SU-DHL-6 (cell line): ENCODE measurements around the gene PDZRN3.

ENCODE experiments used
- CTCF ChIP-seq: fragments of 200-600 bp; sonication (generic); IDR thresholded peaks from one replicate; pipeline ENCODE4 v1.5.1; 2017; ENCODE audit warnings: antibody characterized with exemption, mild to moderate bottlenecking, low read length, moderate library complexity; ENCODE audit not compliant: insufficient read depth, poor library complexity, severe bottlenecking
- EZH2phosphoT487 ChIP-seq: fragments of 200-600 bp; sonication (generic), shearing (Covaris generic); conservative IDR thresholded peaks from 2 replicates; pipeline ENCODE4 v1.6.1; 2018; ENCODE audit warnings: mild to moderate bottlenecking, antibody characterized with exemption, low read length, moderate library complexity, mixed read lengths

GRCh38 chr3:73442152-73442551 is 182.6 kb downstream of the PDZRN3 start:
- TF ChIP-seq CTCF (no peak), EZH2phosphoT487 (no peak)
